DMS79 treated with DMSO at 0.1 percent for 48 hours (cell line): ENCODE measurements around the gene PPRC1.
"Not testable (repeated sequence)": the region's sequence is repeated elsewhere in the genome, so short reads cannot be mapped to it uniquely, and the experiment has no call there.

Experiments
- DNase-seq: peaks from one replicate; lab custom pipeline; 2025; lab: John Stamatoyannopoulos, UW

Gene PPRC1

GRCh38 chr10:102188941-102189898, 56.4 kb downstream of the PPRC1 start:
- DNase-seq: not testable (repeated sequence)

- no peak for DNase-seq
These were observed 59.1 kb downstream of the PPRC1 start for GRCh38 chr10:102191956-102192355.

GRCh38 chr10:102195296-102195870, 62.5 kb downstream of the PPRC1 start:
- no peak for DNase-seq

GRCh38 chr10:102196893-102197292, 64.1 kb downstream of the PPRC1 start:
- DNase-seq: no peak

- no peak for DNase-seq
These were observed 65.2 kb downstream of the PPRC1 start for GRCh38 chr10:102198027-102198426.
